HG03439 (cell line): Measurements from ENCODE around the gene ATP6V1D.
"Not testable (repeated sequence)": the region's sequence is repeated elsewhere in the genome, so short reads cannot be mapped to it uniquely, and the experiment has no call there.

Source experiments
- ATAC-seq: cut with Tn5 transposase; IDR thresholded peaks from one replicate; pipeline ENCODE4 v1.9.1; 2021; ENCODE audit warnings: mild to moderate bottlenecking, moderate library complexity; ENCODE audit not compliant: unreplicated experiment

The ATP6V1D gene

GRCh38 chr14:67359775-67360469, at the start of gene ATP6V1D, which contains the start of gene EIF2S1:
Gene ATP6V1D (minus strand): TSS chr14:67359804. CDS start chr14:67359698, 106 bp downstream.
Gene EIF2S1 (plus strand): TSS chr14:67360328. CDS start chr14:67364768, 4,440 bp downstream.
- peak; percentile 87 for ATAC-seq

DNA sequence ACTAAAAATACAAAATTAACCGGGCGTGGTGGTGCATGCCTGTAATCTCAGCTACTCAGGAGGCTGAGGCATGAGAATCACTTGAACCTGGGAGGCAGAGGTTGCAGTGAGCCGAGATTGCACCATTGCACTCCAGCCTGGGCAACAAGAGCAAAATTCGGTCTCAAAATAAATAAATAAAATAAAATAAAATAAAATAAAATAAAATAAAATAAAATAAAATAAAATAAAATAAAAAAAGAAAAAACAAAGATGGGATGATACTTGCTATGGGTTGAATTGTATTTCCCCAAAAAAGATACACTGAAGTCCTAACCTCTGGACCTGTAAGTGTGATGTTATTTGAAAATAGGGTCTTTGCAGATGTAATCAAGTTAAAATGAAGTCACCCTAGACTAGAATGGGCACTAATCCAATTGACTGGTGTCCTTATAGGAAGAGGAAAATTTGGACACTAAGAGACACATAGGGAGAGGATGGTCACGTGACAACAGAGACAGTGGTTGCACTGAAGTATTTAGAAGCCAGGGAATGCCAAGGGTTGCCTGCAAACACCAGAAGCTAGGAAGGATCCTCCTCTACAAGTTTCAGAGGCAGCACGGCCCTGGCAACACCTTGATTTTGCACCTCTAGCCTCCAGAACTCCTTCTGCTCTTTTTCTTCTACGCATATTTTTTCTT, 48.7 kb upstream of the ATP6V1D start:
- ATAC-seq, result not testable (repeated sequence)

DNA sequence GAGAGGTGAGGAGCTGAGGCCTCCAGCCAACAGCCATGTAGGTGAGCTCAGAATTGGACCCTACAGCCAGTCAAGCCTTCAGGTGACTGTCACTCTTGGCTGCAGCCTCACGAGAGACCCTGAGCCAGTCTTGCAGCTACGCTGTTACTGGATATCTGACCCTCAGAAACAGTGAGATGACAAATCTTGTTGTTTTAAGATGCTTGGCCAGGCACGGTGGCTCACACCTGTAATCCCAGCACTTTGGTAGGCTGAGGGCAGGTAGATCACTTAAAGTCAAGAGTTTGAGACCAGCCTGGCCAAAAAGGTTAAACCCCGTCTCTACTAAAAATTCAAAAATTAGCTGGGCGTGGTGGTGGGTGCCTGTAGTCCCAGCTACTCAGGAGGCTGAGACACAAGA, 46.2 kb upstream of the ATP6V1D start:
- ATAC-seq, result no peak

GRCh38 chr14:67400434-67400833, 40.8 kb upstream of the ATP6V1D start:
- ATAC-seq, result no peak

- no peak for ATAC-seq
These were observed 37.9 kb upstream of the ATP6V1D start for GRCh38 chr14:67397536-67397935.

GRCh38 chr14:67396381-67396970, 36.9 kb upstream of the ATP6V1D start:
- no peak for ATAC-seq

- no peak for ATAC-seq
These were observed 36.2 kb upstream of the ATP6V1D start for GRCh38 chr14:67395876-67396189.

DNA sequence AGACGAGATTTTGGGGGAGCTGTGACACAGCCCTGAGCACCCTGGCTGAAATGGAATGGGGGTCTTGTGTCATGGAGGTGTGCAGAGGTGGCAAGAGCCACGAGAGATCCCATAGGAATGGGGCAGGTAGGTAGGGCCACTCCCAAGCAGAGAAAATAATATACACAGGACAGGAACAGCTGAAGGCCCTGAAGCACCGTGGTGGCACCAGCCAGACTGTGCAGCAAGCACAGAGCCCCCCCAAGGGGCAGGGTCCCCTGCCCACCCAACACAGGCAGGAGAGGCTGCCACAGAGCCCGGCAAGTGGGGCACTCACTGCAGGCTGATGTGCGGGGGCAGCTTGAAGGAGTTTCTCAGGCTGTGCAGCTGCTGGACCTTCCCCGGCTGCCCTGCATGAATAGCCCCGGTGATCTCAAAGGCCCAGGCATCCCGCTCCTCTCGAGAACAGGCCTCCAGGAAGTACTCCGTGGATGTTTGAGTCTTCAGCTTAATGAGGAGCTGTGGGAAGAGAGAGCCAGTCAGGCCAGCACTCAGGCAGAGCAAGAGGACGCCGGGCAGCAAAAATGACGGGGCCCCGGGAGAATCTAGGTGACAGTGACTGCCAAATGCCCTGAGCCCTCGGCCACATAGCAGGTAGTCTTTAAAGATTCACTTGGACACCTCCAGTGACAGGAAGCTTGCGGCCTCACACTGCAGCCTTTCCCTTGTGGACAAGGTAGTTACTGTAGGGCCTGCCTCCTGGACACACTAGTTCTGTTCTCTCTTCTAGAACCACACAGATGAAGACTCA, 35.7 kb upstream of the ATP6V1D start:
- no peak for ATAC-seq

GRCh38 chr14:67393689-67394088, 34.1 kb upstream of the ATP6V1D start:
- ATAC-seq, result no peak

GRCh38 chr14:67392800-67393199, 33.2 kb upstream of the ATP6V1D start:
- no peak for ATAC-seq

GRCh38 chr14:67392123-67392522, 32.5 kb upstream of the ATP6V1D start:
- no peak for ATAC-seq

DNA sequence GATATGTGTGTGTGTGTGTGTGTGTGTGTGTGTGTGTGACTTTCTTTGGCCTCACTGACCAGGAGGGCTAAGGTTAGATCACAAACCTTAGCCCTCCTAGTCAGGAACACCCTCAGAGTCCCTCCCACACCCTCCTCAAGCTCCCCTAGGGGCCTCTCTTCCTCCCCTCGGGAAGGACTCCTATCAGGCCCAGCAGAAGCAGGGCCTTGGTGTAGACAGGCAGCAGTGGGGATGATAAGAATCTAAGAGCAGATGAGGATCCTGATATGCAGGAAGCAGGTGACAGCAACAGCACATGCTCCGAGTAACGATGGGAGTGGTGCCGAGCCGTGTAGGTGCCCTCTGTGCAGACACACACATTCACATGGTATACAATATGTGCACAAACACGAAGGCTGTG, 31.7 kb upstream of the ATP6V1D start:
- ATAC-seq, result no peak

DNA sequence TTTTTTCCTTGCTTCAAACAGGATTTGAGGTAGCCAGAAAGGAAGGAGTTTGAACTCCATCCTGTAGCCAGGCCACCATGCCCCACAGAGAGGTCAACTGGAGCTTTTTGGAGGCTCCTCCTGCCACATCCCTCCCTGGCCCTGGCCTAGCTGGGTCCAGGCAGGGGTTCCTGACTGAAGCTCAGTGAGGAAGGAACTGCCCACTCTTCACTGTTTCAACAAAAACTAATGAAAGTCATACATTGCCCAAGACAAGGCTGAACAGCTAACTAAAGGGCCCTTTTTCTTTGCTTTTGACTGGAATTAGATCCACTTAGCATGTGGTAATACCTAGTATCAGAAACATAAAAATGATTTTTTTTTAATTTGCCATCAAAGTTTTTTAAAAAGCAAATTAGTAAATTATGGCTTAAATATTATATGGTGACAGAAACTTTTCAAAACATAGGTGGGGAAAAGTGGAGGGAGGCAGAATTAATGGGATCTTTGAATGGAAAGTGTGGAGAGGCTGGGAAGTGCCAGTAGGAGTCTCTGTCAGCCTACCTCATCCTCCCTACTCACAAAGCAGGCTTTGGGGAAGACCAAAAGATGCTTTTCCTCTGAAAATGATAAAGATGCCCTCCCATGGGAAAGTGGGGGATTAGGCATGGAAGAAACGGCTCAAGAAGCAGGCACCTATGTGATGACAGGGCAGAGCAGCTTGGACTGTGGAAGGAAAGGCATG, 30.4 kb upstream of the ATP6V1D start:
- ATAC-seq, result no peak

GRCh38 chr14:67389275-67389674, 29.7 kb upstream of the ATP6V1D start:
- ATAC-seq, result no peak

DNA sequence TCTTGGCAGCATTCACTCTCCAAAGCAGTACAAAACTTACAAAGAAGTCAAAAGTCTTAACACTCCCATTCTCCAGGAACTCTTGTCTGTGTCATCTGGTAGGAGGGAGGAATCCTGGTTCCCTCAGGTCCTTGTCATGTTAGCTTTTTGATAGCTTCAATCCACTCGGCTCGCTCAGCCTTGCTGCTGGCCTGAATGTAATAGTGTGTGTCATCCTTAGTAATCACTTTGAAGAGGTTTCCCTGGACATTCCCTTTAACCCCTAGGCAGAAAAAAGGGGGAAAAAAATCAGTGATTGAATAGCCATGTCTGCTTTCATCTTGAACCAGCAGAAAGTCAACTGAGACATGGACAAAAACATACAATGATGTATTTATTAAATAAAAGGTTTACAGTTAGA, 27.6 kb upstream of the ATP6V1D start:
- no peak for ATAC-seq

GRCh38 chr14:67385618-67386017, 26.0 kb upstream of the ATP6V1D start:
- ATAC-seq, result no peak

GRCh38 chr14:67385120-67385519, 25.5 kb upstream of the ATP6V1D start:
- ATAC-seq, result no peak

- no peak for ATAC-seq
These were observed 18.3 kb upstream of the ATP6V1D start for GRCh38 chr14:67377916-67378315.

DNA sequence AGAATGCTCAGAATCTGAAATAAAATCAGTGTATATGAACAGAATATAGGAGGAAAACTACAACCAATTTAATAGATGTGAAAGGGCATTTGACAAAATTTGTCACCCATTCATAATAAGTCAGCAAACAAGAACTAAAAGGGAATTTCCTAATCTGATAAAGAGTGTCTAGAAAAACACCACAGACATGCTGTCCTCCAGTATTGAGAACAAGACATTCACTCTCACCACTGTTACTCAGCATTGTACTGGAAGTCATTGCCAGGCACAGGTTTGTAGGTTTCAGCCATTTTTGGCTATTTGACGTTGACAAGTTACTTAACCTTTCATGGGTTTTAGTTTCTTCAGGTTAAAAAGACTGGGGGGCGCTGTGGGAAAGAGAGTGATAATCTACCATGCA, 13.7 kb upstream of the ATP6V1D start:
- ATAC-seq, result no peak

DNA sequence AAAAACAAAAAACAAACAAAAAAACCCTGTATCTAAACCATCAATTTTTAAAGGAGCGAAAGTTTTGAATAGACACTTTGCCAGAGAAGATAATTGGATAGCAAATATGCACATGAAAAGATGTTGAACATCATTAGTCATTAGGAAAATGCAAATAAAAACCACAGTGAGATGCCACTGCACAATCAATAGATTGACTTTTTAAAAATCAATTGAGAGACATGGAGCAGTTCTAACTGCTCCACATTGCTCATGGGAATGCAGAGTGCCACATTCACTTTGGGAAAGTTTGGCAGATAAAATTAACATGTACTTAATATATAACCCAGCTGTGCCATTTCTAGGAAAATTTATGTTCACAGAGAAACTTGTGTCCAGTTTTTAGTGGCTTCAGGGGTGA, 13.2 kb upstream of the ATP6V1D start:
- ATAC-seq, result no peak
